ENCODE measurements around the gene GRIN2C.

GRCh38 chr17:74800531-74800930 is 59.2 kb downstream of the GRIN2C start:
- TF ChIP-seq CTCF (IDR thresholded peaks at IDR 0.05), result no peak
- TF ChIP-seq EP300 (IDR thresholded peaks at IDR 0.05), result no peak
- TF ChIP-seq POLR2A (IDR thresholded peaks at IDR 0.05), result no peak

Measured in sigmoid colon (tissue), 4 donors.